Measurements from ENCODE around the gene ZCCHC2.

Gene ZCCHC2

DNA sequence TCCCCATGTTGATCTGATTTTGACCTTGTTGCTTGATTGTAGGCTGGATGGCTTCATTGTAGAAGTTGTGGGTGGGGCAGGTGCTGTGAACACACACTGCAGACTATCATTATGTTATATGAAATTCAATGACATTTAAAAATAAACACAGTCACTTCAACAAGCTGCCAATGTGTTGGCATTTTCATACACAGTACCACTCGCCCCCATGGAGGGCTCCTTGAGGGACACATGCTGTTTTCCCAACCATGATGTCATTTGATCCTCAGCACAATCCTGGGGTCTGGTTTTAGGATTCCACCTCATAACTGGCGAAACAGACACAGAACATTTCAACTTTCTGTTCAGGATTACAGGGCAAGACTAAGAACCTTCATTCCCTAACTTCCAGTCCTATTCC, 86.9 kb downstream of the ZCCHC2 start:
- Histone ChIP-seq H3K27me3 (peaks cover 32% of the 10 kb centered on the region), H3K36me3 (no peaks in the 10 kb centered on the region), H3K4me1 (ENCODE audit: control insufficient read depth in 1 of 2, insufficient read depth in 1 of 2, low read depth in 1 of 2, low read length in 1 of 2) (no peaks in the 10 kb centered on the region), H3K9me3 (no peaks in the 10 kb centered on the region), H3K4me3 (ENCODE audit: low read depth in 1 of 2, low read length in 1 of 2) (no peak overlapping the region), H3K27ac (no peak overlapping the region)
- TF ChIP-seq, protein P1, sequence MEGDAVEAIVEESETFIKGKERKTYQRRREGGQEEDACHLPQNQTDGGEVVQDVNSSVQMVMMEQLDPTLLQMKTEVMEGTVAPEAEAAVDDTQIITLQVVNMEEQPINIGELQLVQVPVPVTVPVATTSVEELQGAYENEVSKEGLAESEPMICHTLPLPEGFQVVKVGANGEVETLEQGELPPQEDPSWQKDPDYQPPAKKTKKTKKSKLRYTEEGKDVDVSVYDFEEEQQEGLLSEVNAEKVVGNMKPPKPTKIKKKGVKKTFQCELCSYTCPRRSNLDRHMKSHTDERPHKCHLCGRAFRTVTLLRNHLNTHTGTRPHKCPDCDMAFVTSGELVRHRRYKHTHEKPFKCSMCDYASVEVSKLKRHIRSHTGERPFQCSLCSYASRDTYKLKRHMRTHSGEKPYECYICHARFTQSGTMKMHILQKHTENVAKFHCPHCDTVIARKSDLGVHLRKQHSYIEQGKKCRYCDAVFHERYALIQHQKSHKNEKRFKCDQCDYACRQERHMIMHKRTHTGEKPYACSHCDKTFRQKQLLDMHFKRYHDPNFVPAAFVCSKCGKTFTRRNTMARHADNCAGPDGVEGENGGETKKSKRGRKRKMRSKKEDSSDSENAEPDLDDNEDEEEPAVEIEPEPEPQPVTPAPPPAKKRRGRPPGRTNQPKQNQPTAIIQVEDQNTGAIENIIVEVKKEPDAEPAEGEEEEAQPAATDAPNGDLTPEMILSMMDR (IDR thresholded peaks at IDR 0.05), result no peak

DNA sequence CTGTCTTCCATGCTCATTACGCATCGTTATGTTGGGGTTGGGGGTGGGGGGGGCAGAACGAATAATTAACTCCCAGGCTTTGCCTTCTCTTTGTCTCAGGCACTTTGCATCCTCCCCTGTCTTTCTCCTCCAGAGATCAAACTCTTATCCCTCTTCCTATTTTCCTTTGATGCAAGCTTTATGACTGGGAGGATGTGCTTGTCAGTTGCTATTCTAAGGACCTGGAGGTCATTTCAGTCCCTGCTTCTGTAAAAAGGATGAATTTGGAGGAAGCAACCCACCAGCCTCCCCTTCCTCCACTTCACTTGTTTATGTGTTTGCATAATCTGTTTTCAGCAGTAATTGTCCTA, 87.5 kb downstream of the ZCCHC2 start:
- no peak overlapping the region for H3K27ac ChIP-seq
- H3K36me3 ChIP-seq, result no peaks in the 10 kb centered on the region
- no peaks in the 10 kb centered on the region for H3K4me1 ChIP-seq (ENCODE audit: control insufficient read depth in 1 of 2, insufficient read depth in 1 of 2, low read depth in 1 of 2, low read length in 1 of 2)
- H3K9me3 ChIP-seq, result no peaks in the 10 kb centered on the region
- H3K4me3 ChIP-seq (ENCODE audit: low read depth in 1 of 2, low read length in 1 of 2), result no peak overlapping the region
- TF ChIP-seq, protein P1 (IDR thresholded peaks at IDR 0.05), result no peak
- peaks cover 32% of the 10 kb centered on the region for H3K27me3 ChIP-seq

DNA sequence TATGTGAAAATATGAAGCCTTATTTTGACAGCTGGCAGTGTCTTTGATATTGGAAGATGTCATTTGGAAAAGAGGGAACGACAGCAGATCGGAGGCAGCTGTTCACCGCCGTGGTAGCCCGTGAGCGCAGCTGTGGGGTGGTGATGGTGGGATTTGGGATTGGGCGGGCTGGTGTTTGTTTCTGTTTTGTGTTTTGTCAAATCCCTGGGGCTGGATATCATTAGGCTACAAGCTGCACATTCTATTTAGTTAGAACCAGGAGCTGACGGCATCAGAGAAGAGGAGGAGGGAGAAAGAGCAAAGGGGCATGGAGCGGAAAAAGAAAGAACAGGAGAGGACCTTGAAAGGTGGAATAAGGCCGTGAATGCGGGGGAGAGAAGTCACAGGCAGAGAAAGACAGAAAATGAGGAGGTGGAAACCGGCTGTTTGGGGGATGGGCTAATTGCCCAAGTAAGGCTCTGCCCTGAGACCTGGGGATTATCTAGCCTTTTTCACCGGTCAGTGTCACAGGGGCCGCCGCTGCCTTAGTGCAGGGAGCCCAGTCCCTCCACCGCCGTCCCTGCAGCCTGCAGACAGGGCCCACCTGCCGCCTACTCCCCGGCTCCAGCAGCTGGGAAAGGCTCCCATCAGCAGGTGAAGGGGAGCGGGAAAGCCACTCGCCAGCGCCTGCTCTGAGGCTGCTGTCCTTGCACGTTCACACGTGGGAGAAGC, 88.0 kb downstream of the ZCCHC2 start:
- TF ChIP-seq, protein P1 (IDR thresholded peaks at IDR 0.05), result no peak
- Histone ChIP-seq H3K36me3 (no peaks in the 10 kb centered on the region), H3K4me1 (ENCODE audit: control insufficient read depth in 1 of 2, insufficient read depth in 1 of 2, low read depth in 1 of 2, low read length in 1 of 2) (no peaks in the 10 kb centered on the region), H3K4me3 (ENCODE audit: low read depth in 1 of 2, low read length in 1 of 2) (no peak overlapping the region), H3K27me3 (peaks cover 32% of the 10 kb centered on the region), H3K27ac (no peak overlapping the region), H3K9me3 (no peaks in the 10 kb centered on the region)

DNA sequence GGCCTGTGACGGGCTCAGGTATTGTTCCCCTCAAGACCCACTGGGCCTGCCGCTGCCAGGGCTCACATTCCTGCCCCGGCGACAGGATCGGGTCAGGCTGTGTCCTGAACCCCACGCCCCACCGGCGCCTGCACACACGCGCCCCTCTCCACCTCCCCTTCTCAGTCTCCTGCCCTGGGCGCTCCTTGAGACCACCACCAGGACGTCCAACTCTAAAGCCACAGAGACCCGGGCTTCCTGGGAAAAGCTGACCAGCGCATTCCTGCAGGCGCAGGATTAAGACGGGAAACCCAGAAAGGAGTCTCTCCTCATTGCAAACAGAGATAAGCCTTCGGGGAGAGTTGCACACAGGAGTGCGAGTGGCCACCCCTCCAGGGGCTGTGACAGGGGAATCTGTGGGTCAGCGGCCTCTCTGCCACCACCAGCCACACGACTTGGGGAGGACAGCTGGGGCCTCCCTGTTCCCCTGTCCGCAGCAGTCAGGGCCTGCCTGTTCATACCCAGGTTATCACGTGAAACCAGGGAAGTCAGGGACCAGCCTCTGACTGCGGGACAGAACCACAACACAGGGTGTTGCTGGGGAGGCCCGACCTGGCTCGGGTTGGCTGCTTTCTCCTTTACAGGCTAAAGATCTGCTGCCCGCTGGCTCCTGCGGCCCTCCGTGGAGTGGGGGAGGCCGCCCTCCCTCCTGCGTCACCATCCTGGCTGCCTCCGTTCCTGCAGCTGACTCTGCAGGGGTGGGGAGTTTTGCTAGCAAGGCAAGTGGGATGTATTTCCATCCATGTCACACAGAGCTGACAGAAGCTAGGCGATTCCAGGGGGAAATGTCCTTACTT, 88.8 kb downstream of the ZCCHC2 start:
- H3K27ac ChIP-seq, result no peak overlapping the region
- no peaks in the 10 kb centered on the region for H3K36me3 ChIP-seq
- TF ChIP-seq, protein P1 (IDR thresholded peaks at IDR 0.05), result no peak
- no peak overlapping the region for H3K4me3 ChIP-seq (ENCODE audit: low read depth in 1 of 2, low read length in 1 of 2)
- peaks cover 32% of the 10 kb centered on the region for H3K27me3 ChIP-seq
- H3K9me3 ChIP-seq, result no peaks in the 10 kb centered on the region
- H3K4me1 ChIP-seq (ENCODE audit: control insufficient read depth in 1 of 2, insufficient read depth in 1 of 2, low read depth in 1 of 2, low read length in 1 of 2), result no peaks in the 10 kb centered on the region

DNA sequence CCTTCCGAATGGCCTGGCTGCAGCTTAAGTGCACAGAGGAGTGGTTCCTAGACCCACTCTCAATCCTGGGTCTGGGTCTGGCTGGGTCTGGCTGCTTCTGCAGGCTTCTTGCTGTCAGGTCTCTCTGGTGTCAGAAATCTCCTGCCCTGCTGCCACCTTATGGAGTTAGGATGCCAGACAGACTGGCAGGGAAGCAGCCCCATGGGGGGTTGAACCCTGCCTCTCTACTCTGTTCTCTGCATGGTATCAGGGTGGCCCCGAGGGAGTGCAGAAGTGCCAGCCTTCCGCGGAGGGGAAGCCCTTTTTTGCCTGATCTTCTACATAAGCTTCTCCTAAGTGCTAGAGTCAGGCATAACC, 89.4 kb downstream of the ZCCHC2 start:
- Histone ChIP-seq H3K27me3 (peaks cover 32% of the 10 kb centered on the region), H3K4me3 (ENCODE audit: low read depth in 1 of 2, low read length in 1 of 2) (no peak overlapping the region), H3K9me3 (no peaks in the 10 kb centered on the region), H3K27ac (no peak overlapping the region), H3K36me3 (no peaks in the 10 kb centered on the region), H3K4me1 (ENCODE audit: control insufficient read depth in 1 of 2, insufficient read depth in 1 of 2, low read depth in 1 of 2, low read length in 1 of 2) (no peaks in the 10 kb centered on the region)
- TF ChIP-seq, protein P1 (IDR thresholded peaks at IDR 0.05), result no peak

Data from neutrophil (primary cell).